RKO (cell line): ENCODE measurements around the gene STOML1.
"Not testable (repeated sequence)": the region's sequence is repeated elsewhere in the genome, so short reads cannot be mapped to it uniquely, and the experiment has no call there.

Experiments
- DNase-seq: peaks from one replicate; pipeline ENCODE4 v3.0.0-alpha.2; 2016; ENCODE audit warnings: low spot score

STOML1 gene

DNA sequence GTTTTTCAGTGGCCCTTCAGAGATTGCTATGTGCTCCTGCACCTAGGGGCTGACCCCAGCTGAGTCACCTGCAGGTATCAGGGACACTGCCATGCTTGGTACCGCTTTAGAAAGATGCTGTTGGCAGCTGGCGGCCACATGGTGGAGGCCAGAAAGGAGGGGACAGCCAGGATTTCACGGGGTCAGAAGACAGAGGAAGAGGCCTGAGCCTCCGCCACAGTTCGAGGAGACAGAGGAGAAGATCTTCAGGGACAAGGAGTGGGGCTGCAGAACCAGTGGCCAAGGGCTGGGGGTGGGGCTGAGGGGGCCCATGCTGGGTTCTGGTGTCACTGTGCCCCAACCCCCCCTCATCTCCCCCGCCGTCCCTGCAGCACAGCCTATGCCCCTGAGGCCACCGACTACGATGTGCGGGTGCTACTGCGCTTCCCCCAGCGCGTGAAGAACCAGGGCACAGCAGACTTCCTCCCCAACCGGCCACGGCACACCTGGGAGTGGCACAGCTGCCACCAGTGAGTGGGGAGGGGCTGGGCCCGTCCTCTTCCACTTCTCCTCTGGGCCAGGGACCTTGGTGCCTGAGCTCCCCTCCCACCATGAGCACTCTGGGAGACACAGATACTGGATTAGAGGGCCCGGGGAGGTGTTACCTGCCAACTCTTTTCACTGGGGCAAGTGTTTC, 45.9 kb downstream of the STOML1 start:
- no peak for DNase-seq

DNA sequence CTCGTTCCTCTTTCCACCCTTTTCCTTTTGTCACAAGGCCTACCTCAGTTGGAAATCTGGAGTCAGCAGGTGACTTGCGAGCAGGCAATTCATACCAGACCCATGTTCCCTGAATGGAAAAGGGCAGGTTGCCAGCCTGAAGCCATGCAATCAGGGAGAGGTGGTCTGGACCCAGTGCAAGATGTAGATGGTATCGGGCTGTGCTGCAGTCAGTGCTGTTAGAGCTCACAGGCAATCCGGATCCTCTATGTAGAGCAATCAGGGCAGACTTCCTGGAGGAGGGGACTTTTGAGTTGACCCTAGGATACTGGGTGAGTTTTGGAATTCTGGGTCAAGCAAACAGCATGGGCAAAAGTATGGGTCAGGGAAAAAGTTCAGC, 47.0 kb downstream of the STOML1 start:
- DNase-seq, result no peak

DNA sequence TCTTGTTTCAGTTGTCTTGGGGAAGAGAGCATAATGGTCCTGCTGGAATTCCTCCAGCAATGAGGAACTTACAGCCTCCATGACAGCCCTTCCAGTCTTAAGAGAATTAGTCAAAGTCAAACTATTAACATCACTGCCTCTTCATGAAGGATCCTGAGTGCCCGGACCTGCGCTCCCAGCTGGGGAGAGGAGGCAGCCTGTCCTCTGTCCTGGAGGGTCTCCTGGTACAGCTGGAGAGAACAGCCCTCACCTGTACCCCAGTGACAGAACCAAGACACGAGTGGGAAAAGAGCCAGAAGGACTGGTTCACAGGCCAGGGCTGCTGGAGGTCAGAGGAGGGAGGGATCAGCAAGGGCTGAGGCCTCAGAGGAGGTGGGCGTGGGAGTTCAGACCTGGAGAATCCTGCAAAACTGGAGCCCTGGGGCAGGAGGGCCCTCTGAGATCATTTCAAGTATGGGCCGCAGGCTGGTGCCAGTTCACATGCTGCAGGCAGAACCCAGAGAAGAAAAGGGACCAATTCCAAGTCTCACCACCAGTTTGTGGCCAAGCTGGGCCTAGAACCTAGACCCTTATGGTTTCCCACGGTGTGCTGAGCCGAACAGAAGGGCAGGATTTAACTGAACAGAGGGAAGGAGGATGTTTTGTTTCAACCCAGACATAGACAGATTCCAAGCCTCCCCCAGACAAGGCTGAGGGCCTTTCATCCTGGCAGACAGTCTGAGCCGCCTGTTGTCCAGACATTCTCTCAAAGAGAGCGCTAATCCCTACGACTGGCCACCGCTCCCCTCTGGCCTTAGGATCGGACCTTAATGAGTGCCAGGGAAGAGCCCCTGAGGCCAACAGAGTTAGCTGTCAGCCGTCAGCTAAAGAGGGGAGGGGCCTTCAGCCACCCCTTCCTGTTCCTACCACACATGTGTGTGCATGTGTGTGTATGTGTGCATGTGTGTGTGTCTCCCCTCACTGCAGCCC, 47.6 kb downstream of the STOML1 start:
- no peak for DNase-seq

DNA sequence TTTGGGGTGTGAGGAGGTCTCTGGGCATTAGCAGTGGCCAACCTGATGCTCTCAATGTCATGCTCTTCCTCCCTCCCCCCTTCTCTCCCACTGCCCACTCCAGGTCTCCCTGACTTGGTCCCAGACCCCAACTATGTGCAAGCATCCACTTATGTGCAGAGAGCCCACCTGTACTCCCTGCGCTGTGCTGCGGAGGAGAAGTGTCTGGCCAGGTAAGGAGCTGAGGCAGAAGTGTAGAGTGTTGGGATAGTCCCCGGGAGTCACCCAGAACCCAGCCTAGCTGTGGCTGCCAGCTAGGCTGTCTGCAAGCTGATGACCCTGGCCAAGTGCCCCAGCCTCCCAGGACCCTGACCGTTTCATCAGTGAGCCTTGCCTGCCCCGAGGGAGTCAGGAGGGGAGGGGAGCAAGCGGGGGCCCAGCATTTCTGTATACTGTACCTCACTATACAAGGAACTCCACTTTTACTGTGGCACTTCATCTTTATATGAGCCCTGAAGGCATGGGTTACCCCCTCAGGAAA, 49.3 kb downstream of the STOML1 start:
- DNase-seq, result no peak

DNA sequence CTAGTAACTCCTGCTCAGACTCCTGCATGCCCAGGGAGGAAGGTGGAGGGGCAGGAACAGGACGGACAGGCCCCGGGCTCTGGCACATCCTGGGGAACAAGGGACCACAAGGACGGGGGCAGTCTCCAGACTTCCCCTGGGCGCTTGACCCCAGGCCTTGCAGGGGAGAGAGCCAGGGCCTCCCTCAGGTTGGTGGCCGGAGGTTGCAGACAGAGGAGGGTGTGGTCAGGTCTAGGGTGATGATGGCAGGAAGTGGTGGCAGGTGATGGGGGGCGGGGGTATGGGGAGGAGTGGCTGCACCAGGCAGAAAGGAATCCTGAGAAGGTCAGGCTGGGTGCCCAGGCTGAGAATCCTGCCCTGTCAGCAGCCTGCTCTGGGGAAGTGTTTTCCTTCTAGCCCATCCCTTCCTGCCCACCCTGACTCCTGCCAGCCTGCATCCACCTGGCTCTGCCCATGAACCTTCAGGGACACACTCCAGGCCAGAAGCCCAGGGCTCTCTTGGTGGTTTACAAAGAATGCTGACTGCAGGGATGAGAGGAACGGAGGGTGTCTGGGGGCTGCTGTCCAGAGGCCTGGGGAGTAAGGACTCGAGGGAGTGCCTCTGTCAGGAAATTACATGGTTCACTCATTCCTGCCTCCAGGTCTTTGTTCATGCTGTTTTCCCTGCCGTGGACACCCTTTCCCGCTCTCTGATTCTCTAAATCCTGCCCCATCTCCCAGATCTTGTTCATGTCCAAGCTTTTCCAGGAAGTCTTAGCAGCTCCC, 50.0 kb downstream of the STOML1 start:
- DNase-seq, result no peak

- DNase-seq, result no peak
Measured at GRCh38 chr15:73941449-73941848, 50.6 kb downstream of the STOML1 start.

DNA sequence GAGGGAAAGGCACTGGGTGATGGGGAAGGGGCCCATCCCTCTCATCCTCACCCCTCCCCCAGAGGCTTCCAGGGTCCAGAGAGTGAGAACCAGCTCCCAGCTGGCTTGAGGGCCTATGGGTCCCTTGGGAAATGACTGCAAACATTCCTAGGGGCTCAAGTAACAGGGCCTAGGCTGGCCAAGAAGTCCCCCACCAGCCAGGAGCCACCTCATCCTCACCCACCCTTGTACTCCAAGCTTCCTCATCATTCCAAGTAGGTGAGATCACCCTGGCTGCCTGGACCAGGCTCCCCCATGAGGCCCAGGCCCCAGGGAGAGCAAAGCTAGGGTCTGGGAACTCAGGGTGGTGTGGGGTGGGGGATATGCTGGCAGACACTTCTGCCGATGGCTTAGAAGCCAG, 51.1 kb downstream of the STOML1 start:
- no peak for DNase-seq

DNA sequence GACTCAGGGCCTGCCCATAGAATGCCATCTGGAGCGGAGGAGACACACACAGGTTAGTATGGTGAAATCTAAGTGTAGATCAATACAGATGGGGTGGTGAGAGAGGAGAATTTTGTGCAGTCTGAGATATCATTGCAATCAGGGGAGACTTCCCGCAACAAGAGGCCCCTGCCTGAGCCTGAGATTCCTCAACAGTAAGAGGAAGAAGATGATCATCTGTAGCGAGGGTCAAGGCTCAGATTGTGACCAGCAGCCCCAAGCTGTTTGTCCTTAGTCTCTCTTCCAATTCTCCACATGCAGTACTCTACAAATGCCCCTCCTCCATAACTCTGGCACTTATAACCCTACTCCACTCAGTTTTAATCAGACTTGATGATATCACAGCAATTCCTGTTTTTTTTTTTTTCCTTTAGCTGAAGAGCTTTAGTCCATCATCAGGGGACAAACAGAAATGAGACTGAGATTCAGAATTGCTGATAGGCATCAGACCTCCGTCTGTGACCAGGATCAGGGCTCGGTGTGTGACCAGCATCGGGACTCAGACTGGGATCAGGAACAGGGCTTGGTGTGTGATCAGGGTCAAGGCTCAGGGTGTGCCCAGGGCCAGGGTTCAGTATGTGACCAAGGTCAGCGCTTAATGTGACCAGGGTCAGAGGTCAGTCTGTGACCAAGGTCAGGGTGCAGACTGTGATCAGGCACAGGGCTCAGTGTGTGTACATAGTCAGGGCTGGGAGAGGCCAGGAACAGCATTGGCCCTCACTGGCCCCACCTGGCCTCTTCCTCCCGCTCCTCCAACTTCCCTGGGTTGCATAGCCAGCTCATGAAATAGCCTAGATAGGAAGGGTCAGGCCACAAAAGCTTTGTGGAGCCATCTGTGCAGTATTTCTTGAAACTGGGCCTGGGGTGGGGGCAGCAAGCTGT, 51.8 kb downstream of the STOML1 start:
- DNase-seq, result no peak

DNA sequence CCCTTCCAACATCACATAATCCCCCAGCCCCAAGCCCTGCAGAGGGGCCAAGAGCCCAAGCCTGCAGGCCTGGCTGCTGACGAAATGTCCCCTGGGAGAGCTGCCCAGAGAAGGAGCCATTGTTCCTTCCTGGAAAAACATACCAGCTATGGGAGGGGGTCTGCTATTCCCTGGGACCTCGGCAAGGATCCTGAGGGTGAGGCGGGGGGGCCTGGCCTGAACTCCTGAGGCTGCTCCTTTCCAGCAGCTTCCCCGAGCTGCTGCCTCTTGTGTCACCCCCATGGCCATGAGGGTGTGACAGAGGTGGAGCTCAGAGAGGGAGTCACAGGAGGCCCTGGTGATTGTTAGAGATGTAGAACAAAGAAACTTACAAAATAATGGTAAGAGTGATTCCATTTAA, 53.0 kb downstream of the STOML1 start:
- no peak for DNase-seq

DNA sequence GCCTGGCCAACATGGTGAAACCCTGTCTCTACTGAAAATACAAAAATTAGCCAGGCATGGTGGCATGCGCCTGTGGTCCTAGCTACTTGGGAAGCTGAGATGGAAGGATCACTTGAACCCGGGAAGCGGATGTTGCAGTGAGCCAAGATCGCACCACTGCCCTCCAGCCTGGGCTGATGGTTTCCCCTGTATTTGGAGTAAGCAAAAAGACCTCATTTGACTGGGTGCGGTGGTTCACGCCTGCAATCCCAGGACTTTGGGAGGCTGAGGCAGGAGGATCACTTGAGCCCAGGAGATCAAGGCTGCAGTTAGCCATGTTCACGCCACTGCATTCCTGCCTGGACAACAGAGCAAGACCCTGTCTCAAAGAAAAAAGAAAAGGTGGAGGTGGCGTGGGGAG, 53.6 kb downstream of the STOML1 start:
- not testable (repeated sequence) for DNase-seq

DNA sequence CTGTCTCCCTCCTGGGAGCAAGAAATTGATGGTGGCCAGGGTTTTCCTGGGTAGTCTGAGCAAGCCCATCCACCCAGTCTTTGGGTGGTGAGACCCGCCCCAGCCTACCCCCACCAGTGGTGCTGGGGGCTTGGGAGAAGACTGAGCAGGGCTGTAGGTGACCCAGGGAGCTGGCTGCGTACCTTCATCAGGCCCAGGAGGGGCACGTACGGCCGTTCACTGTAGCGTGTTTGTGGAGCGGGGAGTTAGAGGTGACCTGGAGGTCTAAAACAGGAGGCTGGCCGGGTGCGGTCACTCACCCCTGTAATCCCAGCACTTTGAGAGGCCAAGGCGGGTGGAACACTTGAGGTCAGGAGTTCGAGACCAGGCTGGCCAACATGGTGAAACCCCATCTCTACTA, 54.4 kb downstream of the STOML1 start:
- no peak for DNase-seq

GRCh38 chr15:73937296-73937695, 54.8 kb downstream of the STOML1 start:
- DNase-seq, result no peak

- DNase-seq, result no peak
Measured at GRCh38 chr15:73936588-73937290, 55.4 kb downstream of the STOML1 start.

- no peak for DNase-seq
Measured at GRCh38 chr15:73936181-73936580, 55.9 kb downstream of the STOML1 start.

DNA sequence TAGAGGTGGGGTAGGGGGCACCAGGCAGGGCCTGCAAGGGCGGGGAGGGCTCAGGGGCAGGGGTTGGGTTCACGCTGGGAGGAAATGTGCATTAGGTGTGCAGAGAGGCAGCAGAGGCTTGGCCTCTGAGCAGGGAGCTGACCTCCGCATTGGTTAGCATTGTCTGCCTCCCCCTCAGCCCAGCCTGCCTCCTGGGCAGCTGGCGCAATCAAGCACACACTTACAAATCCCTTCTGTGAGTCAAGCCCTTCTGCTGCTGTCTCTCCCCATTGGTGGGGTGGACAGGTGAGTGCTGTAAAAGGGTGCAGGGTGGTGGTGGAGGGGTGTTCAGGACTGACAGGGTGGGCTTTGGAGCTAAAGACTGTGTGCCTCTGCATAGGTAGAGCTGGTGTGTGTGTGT, 56.5 kb downstream of the STOML1 start:
- no peak for DNase-seq

DNA sequence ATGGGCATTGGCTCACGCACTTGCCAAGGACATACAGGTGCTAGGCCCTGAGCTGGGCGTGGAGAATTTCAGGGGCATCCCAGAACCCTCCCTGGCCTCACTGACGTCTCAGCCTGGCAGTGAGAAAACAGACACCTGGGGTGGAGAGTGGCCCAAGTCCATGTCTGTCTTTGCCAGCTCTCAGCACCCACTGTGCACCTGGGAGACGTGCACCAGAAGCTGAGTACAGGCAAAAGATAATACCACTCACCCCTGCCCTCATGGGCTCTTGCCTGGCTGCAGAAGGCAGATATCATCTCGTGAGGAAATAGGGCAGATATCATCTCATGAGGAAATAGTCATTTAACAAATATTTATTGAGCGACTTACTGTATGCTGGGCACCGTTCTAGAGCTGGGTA, 57.8 kb downstream of the STOML1 start:
- no peak for DNase-seq

GRCh38 chr15:73932381-73933191, 59.5 kb downstream of the STOML1 start:
- DNase-seq, result no peak

DNA sequence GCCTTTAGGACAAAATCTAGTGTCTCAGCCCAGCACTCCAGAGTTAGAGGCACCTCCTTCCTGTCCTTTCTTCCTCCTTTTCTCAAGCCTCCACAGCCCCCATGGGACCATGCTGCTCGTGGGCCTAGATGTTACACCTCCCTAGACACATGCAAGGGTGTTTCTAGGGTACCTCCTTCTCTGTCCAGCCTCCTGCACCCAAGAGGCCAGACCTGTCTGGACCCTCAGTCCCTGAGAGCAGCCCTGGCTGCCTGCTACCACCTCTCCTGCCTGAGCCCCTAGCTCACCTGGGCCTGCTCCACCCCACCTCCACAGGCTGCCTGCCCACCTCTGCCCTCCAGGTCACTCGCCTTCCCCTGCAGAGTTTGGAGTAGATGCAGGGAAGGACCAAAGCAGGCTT, 60.7 kb downstream of the STOML1 start:
- no peak for DNase-seq

DNA sequence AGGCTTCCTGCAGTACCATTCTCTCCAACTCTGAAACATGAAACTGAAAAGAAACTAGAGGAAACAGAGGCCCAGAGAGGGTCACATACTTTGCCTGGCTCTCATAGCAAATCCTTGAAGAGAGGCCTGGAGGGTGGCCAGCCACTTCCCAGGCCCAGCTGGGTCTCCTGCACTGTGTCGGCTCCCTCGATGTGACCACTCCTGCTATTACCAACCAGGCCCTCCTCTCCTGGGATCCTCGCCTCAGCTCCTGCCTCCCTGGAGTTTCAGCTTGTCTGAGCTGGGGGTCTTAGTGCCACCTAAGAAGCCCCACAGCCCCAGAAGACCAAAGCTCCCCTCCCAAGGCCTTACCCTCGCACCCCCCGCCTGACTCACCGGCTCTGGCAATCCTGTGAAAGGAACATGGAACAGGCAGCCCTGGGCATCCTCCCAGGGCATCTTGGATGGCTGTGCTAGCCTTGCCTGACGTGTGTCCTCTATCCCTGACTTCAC, 61.3 kb downstream of the STOML1 start:
- no peak for DNase-seq

DNA sequence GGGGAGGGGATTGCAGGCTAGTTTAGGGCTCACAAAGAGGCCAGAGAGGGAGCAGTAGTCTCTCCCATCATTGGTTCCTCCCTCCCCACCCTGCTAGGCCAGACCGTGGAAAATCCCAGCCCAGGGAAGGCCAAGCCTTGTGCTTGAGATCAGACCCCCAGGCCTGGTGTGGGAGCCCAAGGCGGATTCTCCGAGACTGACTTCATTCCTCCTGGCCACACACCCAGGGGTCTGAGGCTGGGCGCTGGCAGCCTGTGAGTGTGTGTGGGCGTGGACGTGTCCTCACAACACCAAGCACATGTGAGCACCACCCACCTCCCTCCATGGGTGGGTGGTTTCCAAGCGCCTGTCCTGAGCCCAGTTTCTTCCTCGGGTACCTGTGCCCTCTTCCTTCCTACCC, 61.7 kb downstream of the STOML1 start:
- DNase-seq, result no peak
